HG03045 (cell line): ENCODE data around the gene EXOSC9.

Experiments
- ATAC-seq: cut with Tn5 transposase; IDR thresholded peaks from one replicate; pipeline ENCODE4 v1.9.1; 2021; ENCODE audit warnings: mild to moderate bottlenecking, moderate library complexity; ENCODE audit not compliant: unreplicated experiment

The EXOSC9 gene

DNA sequence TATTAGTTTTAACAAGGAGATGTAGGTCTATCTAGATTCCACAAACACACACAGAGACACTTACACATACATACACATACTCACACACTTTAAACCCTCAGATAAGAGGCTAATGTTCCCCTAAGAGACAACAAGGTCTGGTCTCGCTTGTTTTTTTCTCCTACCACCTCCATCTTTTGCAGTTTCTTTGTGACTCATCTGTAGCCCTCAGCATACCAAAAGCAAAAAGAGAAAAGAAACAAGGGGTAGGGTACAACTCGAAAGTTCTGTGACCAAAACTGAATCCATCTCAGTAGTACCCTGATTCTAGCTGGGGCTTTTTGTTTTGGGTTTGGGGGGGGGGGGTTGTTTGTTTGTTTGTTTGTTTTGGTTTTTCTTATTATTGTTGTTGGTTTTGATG lies 12.2 kb upstream of the EXOSC9 start:
- ATAC-seq = peak; percentile 94

DNA sequence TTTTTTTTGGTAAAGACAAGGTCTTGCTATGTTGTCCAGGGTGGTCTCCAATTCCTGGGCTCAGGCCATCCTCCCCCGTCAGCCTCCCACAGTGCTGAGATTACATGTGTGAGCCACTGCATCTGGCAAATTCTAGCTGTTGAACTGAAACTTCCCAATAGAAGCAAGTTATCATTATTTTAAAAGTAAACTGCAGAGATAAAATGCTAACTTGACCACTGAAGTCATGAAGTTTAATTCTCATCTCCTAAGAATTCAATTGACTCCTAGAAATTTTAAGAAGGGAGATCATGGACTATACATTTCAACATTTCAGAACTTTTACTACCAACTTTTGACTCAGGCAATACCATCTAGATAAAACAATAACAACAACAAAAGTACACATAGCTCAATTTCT lies 11.7 kb upstream of the EXOSC9 start:
- no peak for ATAC-seq

DNA sequence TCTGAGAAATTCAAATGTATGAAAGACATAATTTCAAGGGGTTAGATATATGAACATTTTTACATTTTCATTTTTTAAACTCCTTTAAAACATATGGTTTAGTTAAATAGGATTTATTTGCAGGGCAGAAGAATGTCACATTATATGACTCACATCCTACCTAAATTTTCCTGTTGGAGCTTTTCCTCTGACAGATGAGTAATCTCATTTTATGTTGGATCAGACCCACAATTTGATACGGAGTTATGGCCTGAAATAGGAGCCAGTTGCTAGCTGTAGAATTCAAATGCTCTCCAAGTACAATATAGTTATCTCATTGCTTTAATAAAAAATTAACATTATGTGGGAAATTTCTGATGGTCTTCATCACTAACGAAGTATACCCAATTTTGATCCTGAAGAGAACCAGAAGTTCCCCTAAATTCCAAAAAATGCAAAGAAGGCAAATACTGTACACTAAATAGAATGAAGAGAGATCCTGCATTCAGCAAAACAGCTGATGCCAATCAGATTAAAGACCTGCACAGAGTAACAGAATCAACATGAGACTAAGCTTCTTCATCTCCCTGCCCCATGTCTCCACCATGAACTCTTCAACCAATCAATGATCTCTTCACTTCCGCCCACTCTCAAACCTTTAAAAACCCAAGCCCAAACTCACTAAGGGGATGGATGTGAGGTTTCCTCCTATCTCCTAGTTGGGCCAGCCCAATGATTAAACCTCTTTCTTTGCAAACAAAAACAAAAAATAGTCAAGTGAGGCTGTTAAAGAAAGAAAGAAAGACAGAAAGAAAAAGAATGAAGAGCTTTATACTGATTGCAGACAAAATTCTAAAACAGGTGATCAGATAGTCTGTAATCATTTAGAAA lies 10.9 kb upstream of the EXOSC9 start:
- no peak for ATAC-seq

DNA sequence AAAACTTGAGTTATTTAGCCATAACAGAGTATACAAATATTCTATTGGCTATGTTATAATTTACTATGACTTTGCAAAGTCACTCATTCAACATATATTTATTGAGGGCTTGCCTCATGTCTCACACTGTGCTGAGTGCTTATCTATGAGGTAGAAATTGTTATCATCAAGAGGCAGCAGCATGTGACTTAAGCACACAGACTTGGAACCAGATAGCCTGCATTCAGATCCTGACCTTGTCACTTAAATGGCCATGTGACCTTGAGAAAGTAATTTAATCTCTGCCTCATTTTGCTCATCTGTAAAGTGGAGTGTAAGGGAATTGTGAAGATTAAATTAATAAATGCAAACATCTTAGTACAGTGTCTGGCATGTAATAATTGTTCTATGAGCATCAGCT lies 10.1 kb upstream of the EXOSC9 start:
- ATAC-seq = no peak

DNA sequence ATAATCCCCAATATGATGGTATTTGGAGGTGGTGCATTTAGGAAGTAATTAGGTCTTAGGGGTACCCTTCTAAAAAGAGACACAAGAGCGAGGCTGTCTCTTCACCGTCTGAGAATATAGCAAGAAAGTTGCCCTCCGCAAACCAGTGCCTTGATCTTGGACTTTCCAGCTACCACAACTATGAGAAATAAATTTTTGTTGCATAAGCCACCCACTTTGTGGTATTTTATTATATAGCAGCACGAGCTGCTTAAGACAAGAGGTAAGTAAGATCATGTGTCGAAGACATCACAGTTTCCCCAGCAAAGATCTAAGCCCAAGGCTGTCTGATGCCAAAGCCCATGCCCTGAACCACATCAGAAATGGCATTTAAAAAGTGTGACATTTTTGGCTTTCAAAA lies 9.6 kb upstream of the EXOSC9 start:
- ATAC-seq = no peak

DNA sequence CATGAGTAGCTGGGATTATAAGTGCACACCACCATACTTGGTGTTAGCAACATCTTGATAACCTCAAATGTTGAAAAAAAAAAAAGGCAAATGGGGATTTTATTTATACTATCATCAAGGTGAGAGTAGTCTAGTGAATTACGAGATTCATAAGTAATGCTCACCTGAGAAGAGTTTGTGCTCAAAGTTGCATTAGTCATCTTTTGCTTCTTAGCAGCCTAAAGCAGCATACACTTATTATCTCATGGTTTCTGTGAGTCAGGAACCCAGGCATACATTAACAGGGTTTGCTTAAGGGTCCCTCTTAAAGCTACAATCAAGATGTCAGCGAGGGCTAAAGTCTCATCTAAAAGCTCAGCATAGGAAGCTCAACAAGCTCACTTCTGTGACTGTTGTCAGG lies 8.2 kb upstream of the EXOSC9 start:
- no peak for ATAC-seq

DNA sequence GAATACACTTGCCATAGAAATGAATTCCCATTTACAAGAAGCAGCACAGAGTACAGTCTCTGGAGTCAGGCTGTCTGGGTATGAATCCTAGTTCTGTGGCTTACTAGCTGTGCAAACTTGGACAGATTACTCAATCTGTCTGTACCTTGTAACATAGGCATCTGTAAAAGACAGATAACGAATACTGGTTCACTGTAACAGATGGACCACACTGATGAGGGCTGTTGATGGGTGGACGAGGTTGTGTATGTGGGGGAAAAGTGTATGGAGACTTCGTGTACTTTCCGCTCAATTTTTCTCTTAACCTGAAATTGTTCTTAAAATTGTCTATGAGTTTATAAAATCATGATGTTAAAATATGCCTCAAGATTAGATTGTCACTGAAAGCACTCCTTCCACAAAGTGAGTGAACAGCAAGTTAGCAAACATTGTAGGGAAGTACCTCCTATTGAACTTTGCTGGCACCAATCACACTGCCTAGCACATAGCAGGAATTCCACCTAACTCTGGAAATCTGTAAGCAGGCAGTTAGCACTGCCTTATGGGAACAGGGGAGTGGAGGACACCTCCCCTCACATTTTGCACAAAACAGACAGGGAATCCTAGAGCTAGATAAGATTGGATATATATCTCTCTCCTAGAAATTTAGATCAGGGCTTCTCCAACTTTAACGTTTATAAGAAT lies 6.5 kb upstream of the EXOSC9 start:
- no peak for ATAC-seq

DNA sequence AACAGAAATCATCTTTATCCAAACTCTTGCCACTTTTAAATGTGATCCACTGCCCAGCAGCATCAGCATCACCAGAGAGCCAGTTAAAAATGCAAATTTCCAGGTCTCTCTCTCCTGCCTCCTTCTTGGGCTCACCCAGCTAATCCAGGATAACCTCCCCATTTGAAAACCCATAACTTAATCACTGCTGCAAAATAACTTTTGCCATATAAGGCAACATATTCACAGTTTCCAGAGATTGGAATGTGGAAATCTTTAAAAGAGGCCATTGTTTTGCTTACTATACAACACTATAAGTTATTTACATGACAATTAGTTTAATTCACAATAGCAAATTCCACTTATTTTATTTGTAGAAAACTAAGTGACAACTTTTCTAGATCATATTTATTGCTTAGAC lies 4.8 kb upstream of the EXOSC9 start:
- ATAC-seq = no peak

DNA sequence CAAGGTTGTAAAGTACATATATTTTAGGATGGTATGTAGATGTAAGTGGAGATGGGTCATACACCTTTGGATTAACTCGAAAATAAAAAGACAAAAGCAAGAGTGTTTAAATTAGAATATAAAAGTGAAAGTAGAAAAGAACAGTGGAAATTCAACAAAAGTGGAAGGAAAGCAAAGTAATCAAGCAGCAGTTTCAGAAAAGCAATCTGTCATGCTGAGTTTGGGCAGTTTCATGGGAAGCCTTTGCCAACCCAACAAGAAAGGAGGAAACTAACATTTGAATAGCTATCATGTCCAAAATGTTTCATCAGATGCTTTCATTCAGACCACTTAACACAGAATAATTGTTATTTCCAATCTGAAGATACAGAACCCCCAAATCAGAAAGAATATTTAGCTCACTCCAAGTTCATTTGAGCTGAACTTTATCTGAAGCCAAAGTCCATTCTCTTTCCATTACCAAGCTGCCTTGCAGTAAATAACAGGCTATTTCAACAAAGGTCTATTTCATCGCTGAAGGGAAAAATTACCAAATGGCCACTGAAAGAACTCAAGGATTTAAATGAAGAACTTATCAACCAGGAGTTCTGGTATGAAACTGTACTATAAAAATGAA lies 1.8 kb upstream of the EXOSC9 start:
- no peak for ATAC-seq

DNA sequence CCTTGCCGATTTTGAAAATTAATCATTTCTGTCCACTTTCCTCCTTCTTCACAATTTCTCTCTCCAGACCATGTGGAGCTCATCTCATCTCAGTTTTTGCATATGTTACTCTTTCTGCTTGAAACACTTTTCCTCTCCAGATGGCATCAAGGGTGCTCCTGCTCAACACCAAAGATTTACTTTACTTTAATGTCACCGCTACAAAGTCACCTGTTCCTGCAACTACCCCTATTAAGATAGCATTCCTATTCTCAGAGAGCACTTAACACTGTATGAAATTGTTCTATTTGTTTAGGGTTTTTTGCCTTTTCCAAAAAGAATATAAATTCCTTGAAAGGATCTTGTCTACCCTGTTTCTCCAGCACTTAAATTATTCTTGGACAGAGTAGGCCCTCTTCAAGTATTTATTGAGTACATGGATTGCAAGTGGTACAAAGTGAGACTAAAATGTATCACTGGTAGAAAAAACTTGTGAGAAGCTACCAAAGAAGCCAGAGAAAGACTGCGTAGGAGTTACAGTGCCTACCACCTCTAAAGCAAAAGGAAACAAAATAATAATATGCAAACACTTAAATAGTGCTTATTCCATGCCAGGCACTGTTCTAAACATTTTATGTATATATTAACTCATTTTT lies 1.1 kb upstream of the EXOSC9 start:
- ATAC-seq = no peak

DNA sequence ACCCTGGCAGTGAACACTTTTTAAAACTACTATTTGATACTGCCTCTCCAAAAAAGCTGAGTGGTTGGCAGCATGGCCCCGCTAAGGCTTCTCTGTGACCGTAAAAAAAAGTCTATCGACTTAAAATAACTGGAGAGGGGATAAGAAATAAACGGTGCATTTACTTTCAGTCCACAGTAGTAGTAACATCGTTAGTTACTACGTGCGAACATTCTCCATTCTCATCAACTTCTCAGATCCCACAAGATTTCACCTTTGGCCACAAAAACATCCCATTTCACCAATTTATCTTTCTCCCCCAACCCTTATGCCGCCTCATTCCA lies 524 bp upstream of the EXOSC9 start:
- ATAC-seq = peak; percentile 23

DNA sequence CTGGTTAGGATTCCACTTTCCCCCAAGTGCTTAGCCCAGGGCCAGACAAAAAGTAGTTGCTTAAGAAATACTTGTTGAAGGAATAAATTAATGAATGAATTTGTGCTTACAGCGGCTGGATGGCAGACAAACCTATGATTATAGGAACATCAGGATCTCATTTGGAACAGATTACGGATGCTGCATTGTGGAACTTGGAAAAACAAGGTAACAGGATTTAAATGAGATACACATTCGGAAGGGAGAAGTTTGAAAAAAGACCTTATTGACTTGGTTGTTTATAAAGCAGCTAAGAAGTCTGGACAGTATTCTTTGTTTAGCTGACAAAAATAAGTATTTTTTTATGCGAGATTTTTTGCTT lies 572 bp downstream of the EXOSC9 start:
- no peak for ATAC-seq

DNA sequence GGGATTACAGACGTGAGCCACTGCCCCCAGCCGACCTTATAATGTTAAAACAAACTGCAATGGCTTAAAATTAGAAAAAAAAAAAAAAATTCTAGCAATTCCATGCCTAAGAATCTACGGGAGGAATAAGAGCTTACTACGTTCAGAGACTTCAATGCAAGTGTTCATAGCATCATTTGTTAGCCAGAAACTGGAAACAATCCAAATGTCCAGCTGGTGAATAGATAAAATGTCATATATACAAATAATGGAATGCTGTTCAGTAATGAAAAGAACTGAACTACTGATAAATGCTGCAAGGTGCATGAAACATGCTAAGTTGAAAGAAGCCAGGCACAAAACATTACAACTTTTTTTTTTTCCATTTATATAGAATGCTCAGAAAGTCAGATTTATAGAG lies 5.3 kb downstream of the EXOSC9 start:
- ATAC-seq = no peak

DNA sequence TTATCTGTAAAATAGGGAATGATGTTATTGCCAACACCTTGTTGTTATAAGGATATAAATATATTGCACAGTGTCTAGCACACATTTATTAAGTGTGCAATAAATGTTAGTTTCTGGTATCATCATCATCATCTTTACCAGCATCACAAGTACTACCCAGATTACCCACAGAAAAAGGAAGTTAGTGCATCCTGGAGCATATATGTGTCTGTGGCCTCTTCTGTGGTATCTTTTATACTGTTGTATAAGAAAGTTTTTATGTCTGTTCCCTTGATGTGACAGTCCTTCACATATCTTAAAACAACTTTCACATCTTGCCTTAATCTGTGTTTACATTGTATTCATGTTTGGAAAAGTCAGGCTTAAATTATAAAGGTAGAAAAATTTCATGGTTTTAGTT lies 10.0 kb downstream of the EXOSC9 start:
- ATAC-seq = no peak

DNA sequence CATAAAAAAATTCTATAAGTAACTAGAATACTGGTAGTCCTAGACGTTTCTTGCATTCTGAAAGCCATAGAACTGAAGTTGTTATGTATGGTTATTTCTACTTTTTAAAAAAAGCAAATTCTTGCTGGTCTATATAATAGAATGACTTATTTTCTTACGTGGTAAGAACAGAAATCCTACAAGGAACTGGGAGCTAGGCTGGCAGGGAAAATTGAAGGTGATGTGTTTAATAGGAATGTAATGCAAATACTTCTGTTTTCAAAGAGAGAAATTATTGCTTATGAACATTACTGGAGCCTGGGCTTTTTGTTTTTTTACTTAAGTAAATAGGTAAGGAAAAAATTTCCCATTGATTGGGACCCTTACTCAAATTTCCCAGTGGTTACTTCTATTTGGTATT lies 13.6 kb downstream of the EXOSC9 start:
- ATAC-seq = no peak

DNA sequence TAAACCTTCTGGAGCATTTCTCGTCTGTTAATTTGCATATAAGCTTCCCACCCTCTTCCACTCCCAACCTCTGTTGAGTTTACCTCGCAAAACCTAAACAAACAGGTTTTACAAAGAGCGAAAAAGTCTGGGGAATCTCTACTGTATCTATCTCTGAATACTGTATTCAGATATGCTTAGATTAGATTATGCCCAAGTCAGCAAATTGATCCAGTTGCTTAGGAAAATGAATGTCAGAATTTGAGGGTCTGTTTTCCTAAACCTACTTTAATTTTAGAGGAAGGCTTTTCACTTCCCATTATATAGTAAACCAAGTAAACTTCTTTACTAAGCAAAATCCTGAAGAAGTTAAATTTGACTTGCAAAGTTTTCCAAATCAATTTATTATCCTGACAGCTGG lies 15.9 kb downstream of the EXOSC9 start:
- no peak for ATAC-seq

DNA sequence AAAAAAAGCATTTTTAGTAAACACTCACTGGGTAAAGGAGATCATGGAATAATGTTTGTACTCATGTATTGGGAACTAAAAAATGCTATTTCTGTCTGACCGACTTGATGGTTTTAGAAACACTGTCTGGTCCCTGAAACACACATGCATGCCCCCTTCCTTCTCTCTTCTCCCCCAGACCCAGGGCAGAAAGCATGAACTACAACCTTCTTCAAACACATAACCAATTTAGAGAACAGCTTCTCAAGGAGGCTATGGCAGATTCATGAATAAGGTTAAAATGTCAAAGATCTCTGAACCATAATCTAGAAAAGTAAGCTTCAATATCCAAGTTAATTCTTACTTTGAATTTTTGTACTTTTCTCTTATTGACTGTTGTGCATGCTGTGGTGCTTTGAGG lies 16.6 kb downstream of the EXOSC9 start:
- ATAC-seq = no peak

DNA sequence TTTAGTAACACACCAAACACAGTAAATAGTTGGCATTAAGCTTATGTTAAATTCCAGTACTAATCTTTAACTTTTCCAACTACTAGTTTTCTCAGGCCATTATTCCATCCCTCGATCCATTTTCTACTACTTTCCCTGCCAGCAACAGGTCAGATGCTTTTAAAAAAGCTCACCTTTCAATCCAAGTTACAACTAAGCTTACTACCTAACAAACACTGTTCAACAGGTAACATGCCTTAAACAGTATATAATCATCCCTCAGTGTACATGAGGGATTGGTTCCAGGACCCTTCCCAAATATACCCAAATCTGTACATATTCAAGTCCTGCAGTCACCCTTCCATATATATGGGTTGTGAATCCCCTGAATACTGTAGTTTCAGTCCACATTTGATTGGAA lies 17.1 kb downstream of the EXOSC9 start:
- no peak for ATAC-seq

DNA sequence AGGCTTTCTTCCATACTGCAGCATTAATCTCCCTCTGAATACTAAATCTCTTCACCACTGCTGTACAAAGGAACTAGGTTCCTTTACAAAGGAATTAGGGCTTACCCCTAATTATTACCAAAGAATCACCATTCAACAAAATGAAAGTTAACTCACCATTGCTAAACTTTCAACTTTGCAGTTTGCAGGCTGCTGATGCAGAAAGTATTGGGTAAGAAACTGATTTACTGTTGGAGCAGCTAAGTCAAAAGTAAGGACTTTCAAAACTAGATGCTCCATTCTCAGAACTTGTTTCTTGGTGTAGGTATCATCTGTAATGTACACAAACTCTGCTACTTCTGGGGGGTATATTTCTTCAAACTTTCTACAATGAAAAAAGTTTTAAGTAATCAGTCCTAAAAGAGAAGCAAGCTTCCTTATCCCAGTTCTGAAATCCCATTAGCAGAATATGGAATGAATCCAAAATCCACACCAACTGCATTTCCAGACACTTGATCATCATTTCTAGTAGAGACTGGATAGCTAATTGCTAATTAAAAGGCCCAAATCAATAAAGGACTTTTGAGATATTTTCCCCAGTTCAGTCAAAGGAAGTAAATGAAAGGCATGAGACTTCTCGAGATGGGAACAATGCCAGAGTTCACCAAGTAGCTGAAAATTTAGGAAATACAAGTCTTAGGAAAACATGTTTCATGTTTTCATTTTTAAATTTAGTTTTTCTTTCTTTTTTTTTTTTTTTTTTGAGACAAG lies 18.3 kb downstream of the EXOSC9 start:
- ATAC-seq = no peak

DNA sequence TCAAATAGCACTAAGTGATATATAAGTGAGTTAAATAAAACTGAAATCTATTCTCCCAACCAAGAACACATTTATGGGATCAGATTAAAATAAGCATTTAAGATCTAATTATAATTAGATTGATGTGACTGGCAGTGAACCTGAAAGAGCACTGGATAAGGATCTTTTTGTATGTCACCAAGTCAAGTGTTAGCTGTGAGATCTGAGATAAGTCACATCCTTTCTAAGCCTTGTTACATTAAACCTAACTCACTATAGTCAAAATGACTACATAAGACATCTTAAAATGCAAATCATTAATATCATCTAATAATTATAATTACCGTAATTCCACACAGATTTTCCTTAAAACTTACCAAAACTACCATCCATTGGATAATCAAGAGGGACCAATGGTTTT lies 20.9 kb downstream of the EXOSC9 start:
- ATAC-seq = no peak

DNA sequence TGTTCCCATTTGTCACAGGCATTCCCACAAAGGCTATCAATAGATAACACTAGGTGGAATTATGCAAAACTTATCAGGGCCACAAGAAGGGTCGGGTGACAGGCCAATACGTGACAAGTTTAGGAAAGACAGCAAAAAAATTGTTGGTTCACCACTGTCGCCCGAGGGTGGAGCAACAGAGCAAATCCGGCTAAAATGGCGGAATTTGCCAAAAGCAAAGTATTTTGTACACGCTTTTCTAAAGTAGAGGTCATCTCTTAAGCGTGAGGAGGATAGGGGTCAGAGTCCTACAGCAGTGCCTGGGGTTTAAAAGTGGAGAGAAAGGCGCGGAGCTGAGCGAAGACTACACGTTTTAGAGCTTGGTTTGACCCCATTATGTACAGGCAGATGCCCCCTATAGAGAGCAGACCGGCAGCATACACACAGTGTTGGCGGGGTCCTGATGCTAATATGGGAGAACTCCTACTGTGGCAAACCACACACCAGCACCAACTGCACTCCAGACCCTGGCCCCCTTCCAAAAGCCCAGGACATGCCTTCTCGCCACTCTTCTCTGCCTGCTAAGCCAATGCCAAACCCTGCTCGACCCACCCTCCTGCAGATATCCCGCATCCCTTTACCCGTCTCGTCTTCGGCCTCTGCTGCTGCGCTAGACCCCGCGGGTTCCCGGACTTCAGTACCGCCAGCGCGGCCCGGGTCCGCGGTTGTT lies 21.8 kb downstream of the EXOSC9 start:
- ATAC-seq = peak; percentile 46
